Liver (tissue), 9 donors: Measurements from ENCODE around the gene CDK15. TPM values are rescaled to one million over a fixed set of nuclear protein-coding genes. Genes with fewer than 3 reads are reported as not detected.

ENCODE experiments used
- DNase-seq: peaks from one replicate; pipeline ENCODE4 v3.0.0-alpha.2; 2017; ENCODE audit warnings: low spot score
- H3K27ac ChIP-seq, 2 donors: one replicate each; pipeline ENCODE4 v1.7.0; 2013; ENCODE audit warnings: inconsistent platforms in 2 of 2, low read length in 2 of 2, control low read depth in 1 of 2, low read depth in 1 of 2, mild to moderate bottlenecking in 1 of 2
- H3K27me3 ChIP-seq, 4 donors: one replicate each; pipeline versions ENCODE4 v1.6.1 to v1.7.0; 2013; ENCODE audit warnings: low read length in 3 of 4, inconsistent platforms in 1 of 4, mild to moderate bottlenecking in 1 of 4, moderate library complexity in 1 of 4; ENCODE audit not compliant: control insufficient read depth in 4 of 4, insufficient read depth in 4 of 4
- H3K36me3 ChIP-seq, 4 donors: one replicate each; pipeline versions ENCODE4 v1.6.1 to v1.7.0; 2013; ENCODE audit warnings: low read length in 3 of 4, mild to moderate bottlenecking in 3 of 4, low read depth in 1 of 4, moderate library complexity in 1 of 4; ENCODE audit not compliant: control insufficient read depth in 4 of 4, insufficient read depth in 3 of 4
- H3K4me1 ChIP-seq, 4 donors: one replicate each; pipeline versions ENCODE4 v1.6.1 to v1.7.0; 2013; ENCODE audit warnings: low read length in 3 of 4, mild to moderate bottlenecking in 3 of 4, moderate library complexity in 1 of 4; ENCODE audit not compliant: control insufficient read depth in 4 of 4, insufficient read depth in 4 of 4
- H3K4me3 ChIP-seq, 3 donors: one replicate each; pipeline versions ENCODE4 v1.6.1 to v1.7.0; 2013; ENCODE audit warnings: low read length in 3 of 3, control low read depth in 1 of 3, low read depth in 1 of 3, mild to moderate bottlenecking in 1 of 3
- H3K9ac ChIP-seq, 2 donors: one replicate each; pipeline ENCODE4 v1.7.0; 2013; ENCODE audit warnings: low read length in 2 of 2, mild to moderate bottlenecking in 2 of 2, moderate library complexity in 2 of 2, control low read depth in 1 of 2, low read depth in 1 of 2
- H3K9me3 ChIP-seq, 4 donors: one replicate each; pipeline versions ENCODE4 v1.6.1 to v1.7.0; 2013; ENCODE audit warnings: low read length in 3 of 4; ENCODE audit not compliant: control insufficient read depth in 4 of 4
- ATF3 ChIP-seq: IDR thresholded peaks from 2 replicates; pipeline ENCODE4 v1.6.1; 2016; ENCODE audit warnings: antibody characterized with exemption
- CTCF ChIP-seq: fragments of 150-350 bp; IDR thresholded peaks from 2 replicates; pipeline ENCODE4 v1.5.1; 2017; ENCODE audit warnings: improper control_type of control experiment, low read depth, low read length; ENCODE audit not compliant: missing input control
- EGR1 ChIP-seq, 2 donors: IDR thresholded peaks; 2 replicates each; pipeline ENCODE4 v1.6.1; 2016 to 2018; ENCODE audit warnings: antibody characterized with exemption in 2 of 2, low read depth in 2 of 2
- FOXA1 ChIP-seq: IDR thresholded peaks from 2 replicates; pipeline ENCODE4 v1.6.1; 2016; ENCODE audit warnings: antibody characterized with exemption
- FOXA2 ChIP-seq: IDR thresholded peaks from 2 replicates; pipeline ENCODE4 v1.6.1; 2016; ENCODE audit warnings: antibody characterized with exemption
- GABPA ChIP-seq, 2 donors: IDR thresholded peaks in 1 of 2; conservative IDR thresholded peaks in 1 of 2; 2 replicates each; pipeline ENCODE4 v1.6.1; 2016; ENCODE audit warnings: antibody characterized with exemption in 2 of 2, mild to moderate bottlenecking in 1 of 2, moderate library complexity in 1 of 2
- HNF4A ChIP-seq, 2 donors: conservative IDR thresholded peaks; 2 replicates each; pipeline ENCODE4 v1.6.1; 2016; ENCODE audit warnings: antibody characterized with exemption in 2 of 2, mild to moderate bottlenecking in 2 of 2
- HNF4G ChIP-seq: IDR thresholded peaks from 2 replicates; pipeline ENCODE4 v1.6.1; 2016; ENCODE audit warnings: antibody characterized with exemption
- JUND ChIP-seq, 2 donors: IDR thresholded peaks; 2 replicates each; pipeline ENCODE4 v1.6.1; 2016; ENCODE audit warnings: antibody characterized with exemption in 2 of 2
- MAX ChIP-seq: IDR thresholded peaks from 2 replicates; pipeline ENCODE4 v1.6.1; 2016; ENCODE audit warnings: antibody characterized with exemption
- NR2F2 ChIP-seq: IDR thresholded peaks from 2 replicates; pipeline ENCODE4 v1.6.1; 2016; ENCODE audit warnings: antibody characterized with exemption
- RAD21 ChIP-seq, 2 donors: IDR thresholded peaks; 2 replicates each; pipeline ENCODE4 v1.6.1; 2016; ENCODE audit warnings: antibody characterized with exemption in 2 of 2, mild to moderate bottlenecking in 2 of 2
- REST ChIP-seq: IDR thresholded peaks from 2 replicates; pipeline ENCODE4 v1.6.1; 2016; ENCODE audit warnings: antibody characterized with exemption, mild to moderate bottlenecking
- RXRA ChIP-seq, 2 donors: IDR thresholded peaks; 2 replicates each; pipeline ENCODE4 v1.6.1; 2017 to 2018; ENCODE audit warnings: antibody characterized with exemption in 2 of 2, mild to moderate bottlenecking in 1 of 2
- TAF1 ChIP-seq: conservative IDR thresholded peaks from 2 replicates; pipeline ENCODE4 v1.6.1; 2016; ENCODE audit warnings: antibody characterized with exemption, mild to moderate bottlenecking
- YY1 ChIP-seq: IDR thresholded peaks from 2 replicates; pipeline ENCODE4 v1.6.1; 2016; ENCODE audit warnings: antibody characterized with exemption, mild to moderate bottlenecking
- ZBTB33 ChIP-seq: IDR thresholded peaks from 2 replicates; pipeline ENCODE4 v1.6.1; 2016; ENCODE audit warnings: antibody characterized with exemption
- WGBS: extraction: QIAGEN DNeasy Blood & Tissue Kit; methylation state at CpG from one replicate; pipeline ENCODE4 v1.1.7; 2013; 5-methylcytosine and 5-hydroxymethylcytosine counted together
- polyA plus RNA-seq, 2 donors: library from polyadenylated mRNA; stranded (reverse) in 1 of 2; unstranded in 1 of 2; fragments of 200-250 nt in 1 of 2; fragments of >200 nt in 1 of 2; fragmentation: Nextera tagmentation in 1 of 2; extraction: Ambion mirVana in 1 of 2; gene quantifications; one replicate each; pipeline versions ENCODE4 v1.2.1 to v1.2.3, GENCODE V29; 2013 to 2015
- total RNA-seq, 2 donors: library from RNA; depleted of rRNA; stranded (reverse); fragments of >200 nt; gene quantifications; one replicate each; pipeline ENCODE4 v1.2.3, GENCODE V29; 2014
- donor health status: healthy.
- donor health status: healthy.
- donor health status: healthy.
- donor health status: healthy.
- donor health status: healthy.

Gene CDK15
- total and polyA plus RNA-seq, 4 donors, result under 0.01 to 0.47 (median 0.06) TPM; not detected in 1

- DNase-seq, result no peak
- H3K9me3 ChIP-seq, result no peaks in the 10 kb centered on the region
- no peaks in the 10 kb centered on the region for H3K36me3 ChIP-seq
- H3K4me1 ChIP-seq, result peaks cover 0 to 21% (median 14%) of the 10 kb centered on the region in 4 donors
- H3K27ac ChIP-seq, result no peak overlapping the region
- no peaks in the 10 kb centered on the region for H3K27me3 ChIP-seq
- no peak overlapping the region for H3K9ac ChIP-seq
- 69% methylated on average over 1 of the region's 1 CpG for WGBS
- TF ChIP-seq FOXA1, result no peak
- TF ChIP-seq ATF3, result no peak
- TF ChIP-seq RXRA (IDR thresholded peaks at IDR 0.05), result no peak
- TF ChIP-seq FOXA2, result no peak
- no peak for TF ChIP-seq TAF1
- TF ChIP-seq ZBTB33, result no peak
- TF ChIP-seq HNF4A (conservative IDR thresholded peaks at IDR 0.05), result no peak
- no peak for TF ChIP-seq MAX
- no peak for TF ChIP-seq NR2F2
- TF ChIP-seq GABPA (IDR thresholded peaks at IDR 0.05 in 1 of 2, conservative IDR thresholded peaks at IDR 0.05 in 1 of 2), result no peak
- TF ChIP-seq EGR1 (IDR thresholded peaks at IDR 0.05; ENCODE audit: low read depth in 2 of 2), result no peak
- TF ChIP-seq CTCF, result no peak
- no peak for TF ChIP-seq RAD21 (IDR thresholded peaks at IDR 0.05)
- TF ChIP-seq REST, result no peak
- TF ChIP-seq JUND (IDR thresholded peaks at IDR 0.05), result no peak
- no peak overlapping the region for H3K4me3 ChIP-seq
Measured at GRCh38 chr2:201784563-201784962, 21.8 kb upstream of the CDK15 start.

GRCh38 chr2:201785135-201785534, 21.2 kb upstream of the CDK15 start:
- Histone ChIP-seq H3K9ac (no peak overlapping the region), H3K36me3 (no peaks in the 10 kb centered on the region), H3K4me1 (peaks cover 0 to 15% (median 9%) of the 10 kb centered on the region in 4 donors), H3K27ac (no peak overlapping the region), H3K4me3 (no peak overlapping the region), H3K27me3 (no peaks in the 10 kb centered on the region), H3K9me3 (no peaks in the 10 kb centered on the region)
- WGBS, result 80% methylated on average over 4 of the region's 4 CpGs
- no peak for TF ChIP-seq ZBTB33
- no peak for TF ChIP-seq GABPA (IDR thresholded peaks at IDR 0.05 in 1 of 2, conservative IDR thresholded peaks at IDR 0.05 in 1 of 2)
- TF ChIP-seq HNF4A (conservative IDR thresholded peaks at IDR 0.05), result no peak
- no peak for TF ChIP-seq NR2F2
- TF ChIP-seq HNF4G, result no peak
- TF ChIP-seq YY1, result no peak
- TF ChIP-seq EGR1 (IDR thresholded peaks at IDR 0.05; ENCODE audit: low read depth in 2 of 2), result no peak
- no peak for TF ChIP-seq MAX
- no peak for TF ChIP-seq RXRA (IDR thresholded peaks at IDR 0.05)
- DNase-seq, result no peak
